ENCODE measurements around the gene DOCK10.

DOCK10 gene

GRCh38 chr2:224764565-224765236 lies 277.6 kb downstream of the DOCK10 start:
- ATAC-seq (ENCODE audit: insufficient read depth, low read depth): peak; percentile 93
- H3K4me2 ChIP-seq (ENCODE audit: insufficient read depth, low read length): no peak overlapping the region

GRCh38 chr2:224757934-224758548 lies 284.2 kb downstream of the DOCK10 start:
- peaks cover 21% of the 10 kb centered on the region for H3K36me3 ChIP-seq (ENCODE audit: insufficient read depth, low read length)
- no peak overlapping the region for H3K4me3 ChIP-seq (ENCODE audit: low read depth in 1 of 2, low read length in 2 of 2)
- TF ChIP-seq CTCF (IDR thresholded peaks at IDR 0.05; ENCODE audit: borderline replicate concordance, extremely low read depth, low read length, poor library complexity, severe bottlenecking) (no peak), EZH2 (IDR thresholded peaks at IDR 0.05; ENCODE audit: borderline replicate concordance, low read depth, low read length, severe bottlenecking) (no peak)
- no peaks in the 10 kb centered on the region for H4K20me1 ChIP-seq (ENCODE audit: insufficient read depth, low read length)
- no peak for ATAC-seq (ENCODE audit: insufficient read depth, low read depth)
- no peaks in the 10 kb centered on the region for H3K27me3 ChIP-seq (ENCODE audit: insufficient read depth, low read length, poor library complexity)
- no peak overlapping the region for H3K4me2 ChIP-seq (ENCODE audit: insufficient read depth, low read length)
- no peak overlapping the region for H3K9ac ChIP-seq (ENCODE audit: low read depth, low read length)
- H3K4me1 ChIP-seq (ENCODE audit: insufficient read depth, low read length): no peaks in the 10 kb centered on the region
- H2AFZ ChIP-seq (ENCODE audit: low read depth, low read length): no peak overlapping the region
- peaks cover 16% of the 10 kb centered on the region for H3K9me3 ChIP-seq (ENCODE audit: insufficient read depth, low read length, severe bottlenecking)
- no peaks in the 10 kb centered on the region for H3K79me2 ChIP-seq (ENCODE audit: insufficient read depth, low read length)
- no peak for DNase-seq
- no peak overlapping the region for H3K27ac ChIP-seq (ENCODE audit: low read length)

More at GRCh38 chr2:224764565-224765236, 277.6 kb downstream of the DOCK10 start:
- no peaks in the 10 kb centered on the region for H3K9me3 ChIP-seq (ENCODE audit: insufficient read depth, low read length, severe bottlenecking)
- peak; percentile 9 for DNase-seq
- H3K4me1 ChIP-seq (ENCODE audit: insufficient read depth, low read length): no peaks in the 10 kb centered on the region
- no peaks in the 10 kb centered on the region for H3K27me3 ChIP-seq (ENCODE audit: insufficient read depth, low read length, poor library complexity)
- no peak overlapping the region for H3K27ac ChIP-seq (ENCODE audit: low read length)
- peaks cover 47% of the 10 kb centered on the region for H3K36me3 ChIP-seq (ENCODE audit: insufficient read depth, low read length)
- H3K9ac ChIP-seq (ENCODE audit: low read depth, low read length): no peak overlapping the region
- no peak overlapping the region for H3K4me3 ChIP-seq (ENCODE audit: low read depth in 1 of 2, low read length in 2 of 2)
- TF ChIP-seq CTCF (IDR thresholded peaks at IDR 0.05; ENCODE audit: borderline replicate concordance, extremely low read depth, low read length, poor library complexity, severe bottlenecking): no peak
- no peak for TF ChIP-seq EZH2 (IDR thresholded peaks at IDR 0.05; ENCODE audit: borderline replicate concordance, low read depth, low read length, severe bottlenecking)
- no peak overlapping the region for H2AFZ ChIP-seq (ENCODE audit: low read depth, low read length)
- no peaks in the 10 kb centered on the region for H4K20me1 ChIP-seq (ENCODE audit: insufficient read depth, low read length)
- no peaks in the 10 kb centered on the region for H3K79me2 ChIP-seq (ENCODE audit: insufficient read depth, low read length)

- Histone ChIP-seq H3K4me2 (ENCODE audit: insufficient read depth, low read length) (no peak overlapping the region), H4K20me1 (ENCODE audit: insufficient read depth, low read length) (no peaks in the 10 kb centered on the region), H3K36me3 (ENCODE audit: insufficient read depth, low read length) (peaks cover 10% of the 10 kb centered on the region), H3K9ac (ENCODE audit: low read depth, low read length) (no peak overlapping the region), H3K27ac (ENCODE audit: low read length) (no peak overlapping the region), H3K4me3 (ENCODE audit: low read depth in 1 of 2, low read length in 2 of 2) (no peak overlapping the region), H3K27me3 (ENCODE audit: insufficient read depth, low read length, poor library complexity) (no peaks in the 10 kb centered on the region), H3K79me2 (ENCODE audit: insufficient read depth, low read length) (no peaks in the 10 kb centered on the region), H2AFZ (ENCODE audit: low read depth, low read length) (no peak overlapping the region), H3K9me3 (ENCODE audit: insufficient read depth, low read length, severe bottlenecking) (peaks cover 13% of the 10 kb centered on the region), H3K4me1 (ENCODE audit: insufficient read depth, low read length) (no peaks in the 10 kb centered on the region)
- no peak for ATAC-seq (ENCODE audit: insufficient read depth, low read depth)
- TF ChIP-seq EZH2 (IDR thresholded peaks at IDR 0.05; ENCODE audit: borderline replicate concordance, low read depth, low read length, severe bottlenecking) (no peak), CTCF (IDR thresholded peaks at IDR 0.05; ENCODE audit: borderline replicate concordance, extremely low read depth, low read length, poor library complexity, severe bottlenecking) (no peak)
- no peak for DNase-seq
Observed at GRCh38 chr2:224753743-224754540, 288.3 kb downstream of the DOCK10 start.

Data from DND-41 (cell line).